ENCODE measurements around the gene ME1. TPM values are rescaled to one million over a fixed set of nuclear protein-coding genes. Genes with fewer than 3 reads are reported as not detected.

Gene ME1
- total RNA-seq, 2 experiments from 2014 or later, result 0.25 to 0.49 TPM

GRCh38 chr6:83250235-83250634 is 180.6 kb downstream of the ME1 start:
- POLR2A ChIA-PET, result no interaction called here

GRCh38 chr6:83247471-83247870 is 183.4 kb downstream of the ME1 start:
- Mint-ChIP-seq H3K4me3 (no peak overlapping the region), H3K4me1 (ENCODE audit: low read depth) (no peaks in the 10 kb centered on the region), H3K36me3 (ENCODE audit: low read depth) (no peaks in the 10 kb centered on the region), H3K9me3 (no peaks in the 10 kb centered on the region), H3K27me3 (peaks cover 6% of the 10 kb centered on the region), H3K27ac (no peak overlapping the region)
- no peak for TF ChIP-seq CTCF (IDR thresholded peaks at IDR 0.05)
- DNase-seq (no peak), ATAC-seq (no peak)
- intact Hi-C loops (cut with micrococcal nuclease), result no loop called here
- POLR2A ChIA-PET, result no interaction called here
- CTCF ChIA-PET, result no interaction called here

More at GRCh38 chr6:83250235-83250634, 180.6 kb downstream of the ME1 start:
- DNase-seq (no peak), ATAC-seq (no peak)
- Mint-ChIP-seq H3K9me3 (no peaks in the 10 kb centered on the region), H3K27me3 (peaks cover 6% of the 10 kb centered on the region), H3K4me1 (ENCODE audit: low read depth) (no peaks in the 10 kb centered on the region), H3K4me3 (no peak overlapping the region), H3K36me3 (ENCODE audit: low read depth) (no peaks in the 10 kb centered on the region), H3K27ac (no peak overlapping the region)
- intact Hi-C loops (cut with micrococcal nuclease), result no loop called here
- TF ChIP-seq CTCF (IDR thresholded peaks at IDR 0.05), result no peak
- CTCF ChIA-PET, result interaction anchor here (1.5 kb wide), 1 partner anchor 19 kb away, joined by 3 read pairs; no protein-coding TSS in a partner anchor

- Mint-ChIP-seq H3K4me3 (no peak overlapping the region), H3K36me3 (ENCODE audit: low read depth) (no peaks in the 10 kb centered on the region), H3K27me3 (peaks cover 7% of the 10 kb centered on the region), H3K27ac (no peak overlapping the region), H3K4me1 (ENCODE audit: low read depth) (no peaks in the 10 kb centered on the region), H3K9me3 (no peaks in the 10 kb centered on the region)
- DNase-seq, result no peak
- no peak for ATAC-seq
- intact Hi-C loops (cut with micrococcal nuclease), result no loop called here
- ChIA-PET CTCF (interaction anchor here (0.8 kb wide), 1 partner anchor 19 kb away, joined by 3 read pairs; no protein-coding TSS in a partner anchor), POLR2A (no interaction called here)
- no peak for TF ChIP-seq CTCF (IDR thresholded peaks at IDR 0.05)
These were observed 199.7 kb downstream of the ME1 start for GRCh38 chr6:83231146-83231545.

GRCh38 chr6:83226517-83226916 is 204.3 kb downstream of the ME1 start:
- POLR2A ChIA-PET, result no interaction called here
- DNase-seq (no peak), ATAC-seq (no peak)
- CTCF ChIA-PET, result interaction anchor here (1.3 to 1.6 kb wide), 2 partner anchors 10 to 12 kb away, joined by 4 to 5 read pairs; no protein-coding TSS in a partner anchor
- intact Hi-C loops (cut with micrococcal nuclease), result no loop called here
- Mint-ChIP-seq H3K27me3 (peaks cover 1% of the 10 kb centered on the region), H3K4me3 (no peak overlapping the region), H3K4me1 (ENCODE audit: low read depth) (no peaks in the 10 kb centered on the region), H3K27ac (no peak overlapping the region), H3K36me3 (ENCODE audit: low read depth) (no peaks in the 10 kb centered on the region), H3K9me3 (no peaks in the 10 kb centered on the region)
- no peak for TF ChIP-seq CTCF (IDR thresholded peaks at IDR 0.05)

- Mint-ChIP-seq H3K4me1 (ENCODE audit: low read depth) (no peaks in the 10 kb centered on the region), H3K4me3 (no peak overlapping the region), H3K27ac (no peak overlapping the region), H3K27me3 (no peaks in the 10 kb centered on the region), H3K36me3 (ENCODE audit: low read depth) (no peaks in the 10 kb centered on the region), H3K9me3 (no peaks in the 10 kb centered on the region)
- no peak for DNase-seq
- intact Hi-C loops (cut with micrococcal nuclease), result loop anchor here (1.0 kb wide), 1 partner anchor 293 kb away; no protein-coding TSS in a partner anchor
- ChIA-PET POLR2A (no interaction called here), CTCF (interaction anchor here (0.6 to 11.0 kb wide), 29 partner anchors 10 to 1904 kb away, joined by 3 to 187 read pairs (median 4); partner anchors contain the start of genes DOP1A, PRSS35 and UBE3D)
- peak; percentile 66 for TF ChIP-seq CTCF (IDR thresholded peaks at IDR 0.05)
- ATAC-seq, result peak; percentile 37
These were observed 208.9 kb downstream of the ME1 start for GRCh38 chr6:83221889-83222479.
